Stomach (tissue), 9 donors: ENCODE results near the gene MLLT11. TPM values are rescaled to one million over a fixed set of nuclear protein-coding genes. Genes with fewer than 3 reads are reported as not detected.

Experiments
- DNase-seq, 2 donors: peaks; one replicate each; pipeline versions ENCODE4 v3.0.0 to v3.0.0-alpha.2; 2013 to 2019
- H3K27ac ChIP-seq, 5 donors: fragments of 200-600 bp in 4 of 5; sonication (generic) in 4 of 5; one replicate each; pipeline ENCODE4 v1.5.1; 2013 to 2019; ENCODE audit warnings: mild to moderate bottlenecking in 1 of 5, moderate library complexity in 1 of 5
- H3K27me3 ChIP-seq, 3 donors: fragments of 200-600 bp; sonication (generic); one replicate each; pipeline ENCODE4 v1.5.1; 2017 to 2019; ENCODE audit warnings: mixed run types in 1 of 3
- H3K36me3 ChIP-seq, 4 donors: fragments of 200-600 bp; sonication (generic); 1 replicate in 3 of 4; 2 replicates in 1 of 4; pipeline ENCODE4 v1.5.1; 2016 to 2019
- H3K4me1 ChIP-seq, 4 donors: fragments of 200-600 bp; sonication (generic); one replicate each; pipeline ENCODE4 v1.5.1; 2016 to 2019
- H3K4me3 ChIP-seq, 4 donors: fragments of 200-600 bp; sonication (generic) in 3 of 4; one replicate each; pipeline ENCODE4 v1.5.1; 2016 to 2019; ENCODE audit warnings: mild to moderate bottlenecking in 1 of 4
- H3K9me3 ChIP-seq, 4 donors: fragments of 200-600 bp; sonication (generic); one replicate each; pipeline ENCODE4 v1.5.1; 2016 to 2019
- EP300 ChIP-seq: sonication (generic); formaldehyde crosslinking; IDR thresholded peaks from one replicate; pipeline ENCODE4 v1.6.1; 2017; ENCODE audit warnings: antibody characterized with exemption
- POLR2A ChIP-seq, 4 donors: fragments of 450-650 bp; IDR thresholded peaks; one replicate each; pipeline ENCODE4 v1.6.1; 2016; ENCODE audit warnings: antibody characterized with exemption in 4 of 4, control low read depth in 2 of 4, mild to moderate bottlenecking in 1 of 4, moderate library complexity in 1 of 4
- POLR2AphosphoS5 ChIP-seq, 3 donors: sonication (generic); formaldehyde crosslinking; IDR thresholded peaks; one replicate each; pipeline ENCODE4 v1.6.1; 2016; ENCODE audit warnings: antibody characterized with exemption in 3 of 3
- WGBS, 5 donors: extraction: QIAGEN DNeasy Blood & Tissue Kit in 3 of 5; methylation state at CpG; one replicate each; pipeline versions ENCODE4 v1.1.5 to v1.1.7; 2013 to 2018; 5-methylcytosine and 5-hydroxymethylcytosine counted together
- intact Hi-C: fragments of 100-400 bp; cut with DNase I; formaldehyde crosslinking; loops from one replicate; pipeline ENCODE4 v1.15.1; 2023; ENCODE audit warnings: low total_unique reads
- polyA plus RNA-seq, 3 donors: library from polyadenylated mRNA; stranded (reverse); fragments of 200-250 nt; gene quantifications; one replicate each; pipeline ENCODE4 v1.2.3, GENCODE V29; 2013
- total RNA-seq, 5 donors: library from RNA; depleted of rRNA; stranded (reverse); fragments of >200 nt; gene quantifications; one replicate each; pipeline versions ENCODE4 v1.1.0 to v1.2.3, GENCODE V29; 2014 to 2016
- TF ChIP-seq, protein P1 (sequence below), 7 experiments: fragments of 450-650 bp in 4 of 7; fragments of 200-600 bp in 3 of 7; sonication (generic) in 3 of 7; IDR thresholded peaks; one replicate each; pipeline ENCODE4 v1.5.1; 2016 to 2019; ENCODE audit warnings: antibody characterized with exemption in 7 of 7, control low read depth in 2 of 7, mild to moderate bottlenecking in 1 of 7
- donor health status: healthy with polysubstance abuse.
- donor health status: Bipolar disorder and iron deficiency.
- donor health status: healthy.

The MLLT11 gene
- total and polyA plus RNA-seq, 8 donors: 0.72 to 14.0 (median 1.9) TPM; not detected in 2

DNA sequence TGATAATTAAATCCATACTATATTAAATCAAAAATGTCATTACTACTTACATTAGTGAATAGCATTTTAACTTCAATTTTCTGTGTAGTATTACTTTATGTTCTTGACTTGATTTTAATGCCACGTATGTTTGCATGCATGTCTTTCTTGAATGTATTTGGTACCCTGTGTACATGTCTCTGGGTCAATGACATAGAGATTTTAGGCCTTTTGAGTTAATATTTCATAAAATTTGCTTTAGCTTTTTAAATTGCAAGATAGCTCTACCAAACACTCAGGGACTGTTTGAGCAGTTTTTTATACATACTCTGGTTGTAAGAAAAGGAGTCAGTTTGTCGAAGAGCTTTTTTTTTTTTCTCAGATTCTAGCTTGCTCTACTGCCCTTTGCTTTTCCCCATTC is 1.5 kb downstream of the MLLT11 start:
- peaks cover 0 to 1% (median under 1%) of the 10 kb centered on the region in 4 donors for H3K36me3 ChIP-seq
- 75 to 85% (median 82%) methylated on average over 2 of the region's 2 CpGs for WGBS, 5 donors
- H3K27ac ChIP-seq: peak overlapping the region in 1 of 5 donors; percentile 34
- no peaks in the 10 kb centered on the region for H3K9me3 ChIP-seq
- intact Hi-C loops: no loop called here
- H3K4me3 ChIP-seq: no peak overlapping the region
- no peak for DNase-seq
- H3K27me3 ChIP-seq: no peaks in the 10 kb centered on the region
- TF ChIP-seq, protein P1, sequence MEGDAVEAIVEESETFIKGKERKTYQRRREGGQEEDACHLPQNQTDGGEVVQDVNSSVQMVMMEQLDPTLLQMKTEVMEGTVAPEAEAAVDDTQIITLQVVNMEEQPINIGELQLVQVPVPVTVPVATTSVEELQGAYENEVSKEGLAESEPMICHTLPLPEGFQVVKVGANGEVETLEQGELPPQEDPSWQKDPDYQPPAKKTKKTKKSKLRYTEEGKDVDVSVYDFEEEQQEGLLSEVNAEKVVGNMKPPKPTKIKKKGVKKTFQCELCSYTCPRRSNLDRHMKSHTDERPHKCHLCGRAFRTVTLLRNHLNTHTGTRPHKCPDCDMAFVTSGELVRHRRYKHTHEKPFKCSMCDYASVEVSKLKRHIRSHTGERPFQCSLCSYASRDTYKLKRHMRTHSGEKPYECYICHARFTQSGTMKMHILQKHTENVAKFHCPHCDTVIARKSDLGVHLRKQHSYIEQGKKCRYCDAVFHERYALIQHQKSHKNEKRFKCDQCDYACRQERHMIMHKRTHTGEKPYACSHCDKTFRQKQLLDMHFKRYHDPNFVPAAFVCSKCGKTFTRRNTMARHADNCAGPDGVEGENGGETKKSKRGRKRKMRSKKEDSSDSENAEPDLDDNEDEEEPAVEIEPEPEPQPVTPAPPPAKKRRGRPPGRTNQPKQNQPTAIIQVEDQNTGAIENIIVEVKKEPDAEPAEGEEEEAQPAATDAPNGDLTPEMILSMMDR (IDR thresholded peaks at IDR 0.05): no peak
- TF ChIP-seq POLR2A (IDR thresholded peaks at IDR 0.05) (no peak), POLR2AphosphoS5 (IDR thresholded peaks at IDR 0.05) (no peak), EP300 (no peak)
- peaks cover 18 to 41% (median 32%) of the 10 kb centered on the region in 4 donors for H3K4me1 ChIP-seq

DNA sequence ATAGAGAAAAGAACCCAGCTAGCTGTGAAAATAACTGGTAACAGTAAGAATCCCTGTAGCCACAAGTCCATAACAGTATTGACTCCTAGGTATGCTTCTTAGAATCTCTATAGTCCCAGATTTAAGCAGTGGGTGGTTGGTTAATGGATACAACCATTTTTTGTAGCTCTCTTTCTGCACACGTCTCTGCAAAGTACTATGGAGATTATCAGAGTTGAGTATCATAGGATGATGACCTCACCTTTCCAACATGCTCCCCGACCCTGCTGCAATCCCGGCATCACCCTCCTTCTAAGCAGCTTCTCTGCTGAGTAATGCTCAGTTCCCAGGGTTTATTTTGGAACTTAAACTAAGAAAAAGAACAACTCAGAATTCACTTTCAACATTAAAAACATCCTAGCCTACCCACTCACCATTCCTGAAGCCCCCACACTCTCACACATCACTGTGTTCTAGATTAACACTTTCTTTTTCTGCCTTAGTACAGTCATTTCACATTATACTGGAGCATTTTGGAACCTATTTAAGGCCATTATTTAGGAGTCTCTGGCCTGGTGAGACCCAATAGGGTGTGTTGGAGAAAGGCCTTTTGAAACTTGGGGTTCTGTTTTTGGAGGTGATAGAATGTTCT is 2.7 kb downstream of the MLLT11 start:
- Histone ChIP-seq H3K27me3 (no peaks in the 10 kb centered on the region), H3K4me1 (peaks cover 6 to 30% (median 20%) of the 10 kb centered on the region in 4 donors), H3K27ac (peak overlapping the region in 1 of 5 donors; percentile 34), H3K4me3 (no peak overlapping the region), H3K36me3 (no peaks in the 10 kb centered on the region), H3K9me3 (no peaks in the 10 kb centered on the region)
- TF ChIP-seq, protein P1 (IDR thresholded peaks at IDR 0.05): no peak
- TF ChIP-seq EP300 (no peak), POLR2AphosphoS5 (IDR thresholded peaks at IDR 0.05) (no peak)
- WGBS, 5 donors: 68 to 81% (median 74%) methylated on average over 3 of the region's 3 CpGs
- intact Hi-C loops: no loop called here
- no peak for DNase-seq

DNA sequence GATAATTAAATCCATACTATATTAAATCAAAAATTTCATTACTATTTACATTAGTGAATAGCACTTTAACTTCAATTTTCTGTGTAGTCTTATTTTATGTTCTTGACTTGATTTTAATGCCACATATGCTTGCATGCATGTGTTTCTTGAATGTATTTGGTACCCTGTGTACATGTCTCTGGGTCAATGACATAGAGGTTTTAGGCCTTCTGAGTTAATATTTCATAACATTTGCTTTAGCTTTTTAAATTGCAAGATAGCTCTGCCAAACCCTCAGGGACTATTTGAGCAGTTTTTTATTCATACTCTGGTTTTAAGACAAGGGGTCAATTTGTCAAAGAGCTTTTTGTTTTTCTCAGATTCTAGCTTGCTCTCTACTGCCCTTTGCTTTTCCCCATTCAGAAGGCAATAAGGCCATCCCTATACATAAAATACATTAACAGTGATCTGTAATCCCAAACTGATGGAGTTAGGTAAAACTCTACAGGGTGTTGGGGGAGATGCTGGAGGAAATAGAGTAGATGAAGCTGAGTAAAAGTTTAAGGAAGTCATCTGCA is 5.0 kb downstream of the MLLT11 start:
- DNase-seq: no peak
- intact Hi-C loops: no loop called here

DNA sequence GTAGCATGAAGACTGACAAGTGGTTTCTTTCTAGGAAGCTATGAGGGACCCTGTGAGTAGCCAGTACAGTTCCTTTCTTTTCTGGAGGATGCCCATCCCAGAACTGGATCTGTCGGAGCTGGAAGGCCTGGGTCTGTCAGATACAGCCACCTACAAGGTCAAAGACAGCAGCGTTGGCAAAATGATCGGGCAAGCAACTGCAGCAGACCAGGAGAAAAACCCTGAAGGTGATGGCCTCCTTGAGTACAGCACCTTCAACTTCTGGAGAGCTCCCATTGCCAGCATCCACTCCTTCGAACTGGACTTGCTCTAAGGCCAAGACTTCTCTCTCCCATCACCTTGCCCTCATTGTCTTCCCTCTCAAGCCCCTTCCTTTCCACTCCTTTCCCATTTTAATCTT is 7.0 kb downstream of the MLLT11 start:
- no peaks in the 10 kb centered on the region for H3K9me3 ChIP-seq
- 82 to 96% (median 86%) methylated on average over 4 of the region's 4 CpGs for WGBS, 5 donors
- TF ChIP-seq POLR2A (IDR thresholded peaks at IDR 0.05) (no peak), POLR2AphosphoS5 (IDR thresholded peaks at IDR 0.05) (no peak), EP300 (no peak)
- TF ChIP-seq, protein P1 (IDR thresholded peaks at IDR 0.05): no peak
- peak overlapping the region in 1 of 5 donors; percentile 99 for H3K27ac ChIP-seq
- H3K4me1 ChIP-seq: peaks cover 12 to 21% (median 17%) of the 10 kb centered on the region in 4 donors
- H3K4me3 ChIP-seq: no peak overlapping the region
- intact Hi-C loops: no loop called here
- H3K36me3 ChIP-seq: no peaks in the 10 kb centered on the region
- H3K27me3 ChIP-seq: no peaks in the 10 kb centered on the region
- DNase-seq: no peak

More for the DNA sequence above, 5.0 kb downstream of the MLLT11 start:
- no peak overlapping the region for H3K4me3 ChIP-seq
- H3K4me1 ChIP-seq: peaks cover 5 to 25% (median 15%) of the 10 kb centered on the region in 4 donors
- H3K9me3 ChIP-seq: no peaks in the 10 kb centered on the region
- no peaks in the 10 kb centered on the region for H3K36me3 ChIP-seq
- H3K27me3 ChIP-seq: no peaks in the 10 kb centered on the region
- TF ChIP-seq POLR2A (IDR thresholded peaks at IDR 0.05) (no peak), EP300 (no peak), POLR2AphosphoS5 (IDR thresholded peaks at IDR 0.05) (no peak)
- TF ChIP-seq, protein P1 (IDR thresholded peaks at IDR 0.05): no peak
- peak overlapping the region in 1 of 5 donors; percentile 3 for H3K27ac ChIP-seq
